CD4-positive, alpha-beta T cell treated with Interleukin-17A for 4 hours (primary cell): ENCODE results near the gene DSC3.

Experiments
- DNase-seq: peaks from one replicate; pipeline ENCODE4 v3.0.0-alpha.2; 2020; ENCODE audit warnings: mixed read lengths

The DSC3 gene

GRCh38 chr18:30969670-30970170 lies 72.8 kb downstream of the DSC3 start:
- no peak for DNase-seq

DNA sequence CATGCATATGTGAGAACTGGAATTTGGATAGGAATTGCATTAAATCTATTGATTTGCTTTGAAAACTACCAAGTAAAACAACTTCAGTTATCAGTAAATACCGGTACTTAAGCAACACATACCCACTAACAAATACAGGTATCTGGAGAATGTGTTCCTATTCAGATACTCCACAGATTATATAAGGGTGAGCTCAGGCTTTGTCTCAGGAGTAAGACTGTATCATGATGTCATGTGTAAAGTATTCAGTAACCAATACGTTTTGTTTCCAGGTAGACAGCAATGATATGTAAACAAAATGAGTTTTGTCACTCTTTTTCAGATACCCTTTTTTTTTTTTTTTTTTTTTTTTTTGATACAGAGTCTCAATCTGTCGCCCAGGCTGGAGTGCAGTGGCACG lies 74.8 kb downstream of the DSC3 start:
- DNase-seq: no peak

DNA sequence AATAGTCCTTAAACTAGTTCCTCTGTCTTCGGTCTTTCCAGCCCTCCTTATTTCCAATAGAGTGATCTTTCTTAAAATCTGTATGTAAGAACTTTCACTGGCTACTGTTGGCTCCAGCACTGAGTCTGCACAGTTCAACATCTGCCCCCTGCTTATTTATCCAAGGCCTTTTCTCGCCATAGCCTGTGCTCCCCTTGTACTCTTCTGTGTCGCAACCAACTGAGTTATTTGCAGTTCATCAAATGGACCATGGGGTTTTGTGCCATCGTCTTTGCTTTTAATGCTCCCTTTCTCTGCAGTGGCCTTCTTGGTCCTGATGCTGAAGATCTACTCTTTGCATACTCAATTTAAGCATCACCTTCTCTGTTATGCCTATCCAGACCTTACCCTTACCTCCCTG lies 77.3 kb downstream of the DSC3 start:
- DNase-seq: no peak

- no peak for DNase-seq
Measured at GRCh38 chr18:30960661-30961060, 81.9 kb downstream of the DSC3 start.

GRCh38 chr18:30957066-30957465 lies 85.5 kb downstream of the DSC3 start:
- DNase-seq: no peak

DNA sequence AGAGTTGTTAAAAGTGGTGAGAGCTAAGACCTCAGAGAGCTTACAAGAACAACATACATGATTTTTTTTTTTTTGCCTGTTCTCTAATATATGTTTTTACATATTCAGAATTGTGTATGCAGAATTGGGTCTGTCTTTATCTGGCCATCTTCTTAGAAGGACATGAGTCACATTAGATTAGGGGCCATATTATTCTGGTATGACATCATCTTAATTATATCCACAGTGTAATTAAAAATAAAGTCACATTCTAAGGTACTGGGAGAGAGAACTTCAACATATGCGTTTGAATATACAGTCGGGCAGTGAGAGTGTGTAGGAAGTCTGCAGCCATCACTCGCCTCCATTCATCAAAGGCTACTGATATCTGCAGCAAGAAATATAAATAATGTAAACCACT lies 88.3 kb downstream of the DSC3 start:
- DNase-seq: no peak

DNA sequence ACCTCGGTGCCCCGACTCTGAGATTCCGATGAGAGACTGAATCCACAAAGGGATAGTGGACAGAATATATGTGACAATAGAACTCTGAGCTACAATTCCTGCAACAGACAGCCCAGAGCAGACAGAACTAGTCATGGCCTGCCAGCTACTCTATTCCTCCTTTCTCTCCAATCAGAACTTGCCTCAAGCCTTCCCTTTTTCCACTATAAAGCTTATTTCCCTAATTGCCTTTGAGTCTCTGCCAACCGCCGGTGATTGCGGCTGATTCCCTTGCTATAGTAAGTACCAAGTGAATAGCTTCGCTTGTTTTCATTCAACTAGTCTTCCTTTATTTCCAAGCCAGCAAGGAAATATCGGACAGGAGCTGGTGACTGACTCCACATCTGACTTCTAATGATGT lies 96.8 kb downstream of the DSC3 start:
- no peak for DNase-seq

DNA sequence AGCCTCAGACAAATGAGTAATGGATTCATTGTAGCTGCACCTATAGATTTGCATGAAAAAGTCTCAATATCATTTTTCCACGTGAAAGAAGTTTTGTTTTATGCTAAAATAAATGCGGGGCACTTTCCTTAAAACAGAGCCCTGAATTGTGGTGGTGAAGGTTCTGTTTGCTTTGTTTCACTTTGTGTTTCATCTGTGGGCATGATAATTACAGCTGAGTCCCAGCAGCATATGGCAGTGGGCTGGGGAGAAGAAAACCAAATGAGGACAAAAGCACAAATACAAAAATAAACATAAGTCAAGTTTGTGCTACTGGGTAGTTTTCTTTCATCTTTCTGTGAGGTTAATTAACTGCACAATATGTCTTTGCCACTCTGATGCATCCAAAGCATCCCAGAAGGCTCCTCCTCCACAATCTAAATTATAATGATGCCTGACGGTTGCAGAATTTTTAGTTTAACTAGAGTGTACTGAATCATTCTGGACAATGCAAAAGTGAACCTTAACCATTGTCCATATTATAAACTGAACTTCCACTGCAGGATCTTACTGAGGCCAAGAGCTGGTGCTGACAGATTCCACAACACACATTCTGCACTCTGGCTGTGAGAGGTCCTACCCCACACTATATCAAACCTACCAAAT lies 97.6 kb downstream of the DSC3 start:
- DNase-seq: no peak

- no peak for DNase-seq
Measured at GRCh38 chr18:30940952-30941539, 101.5 kb downstream of the DSC3 start.
